Suprapubic skin (tissue), 3 donors: Measurements from ENCODE around the gene MED26.

Source experiments
- CTCF ChIP-seq, 2 donors: fragments of 200-600 bp in 1 of 2; fragments of 450-650 bp in 1 of 2; sonication (generic) in 1 of 2; IDR thresholded peaks; one replicate each; pipeline ENCODE4 v1.5.1; 2016 to 2019; ENCODE audit warnings: antibody characterized with exemption in 2 of 2, mild to moderate bottlenecking in 1 of 2, moderate library complexity in 1 of 2
- POLR2AphosphoS5 ChIP-seq, 3 donors: sonication (generic); formaldehyde crosslinking; IDR thresholded peaks; one replicate each; pipeline ENCODE4 v1.6.1; 2017; ENCODE audit warnings: antibody characterized with exemption in 3 of 3

GRCh38 chr19:16628183-16628983 is at the start of gene MED26:
- no peak for TF ChIP-seq CTCF (IDR thresholded peaks at IDR 0.05)
- TF ChIP-seq POLR2AphosphoS5 (IDR thresholded peaks at IDR 0.05), result peak in 2 of 3 donors; percentile 25 to 72
